NCI-H510A (cell line): ENCODE data around the gene BTBD7.

ENCODE experiments used
- DNase-seq: peaks from one replicate; lab custom pipeline; 2025; lab: John Stamatoyannopoulos, UW

Gene BTBD7

DNA sequence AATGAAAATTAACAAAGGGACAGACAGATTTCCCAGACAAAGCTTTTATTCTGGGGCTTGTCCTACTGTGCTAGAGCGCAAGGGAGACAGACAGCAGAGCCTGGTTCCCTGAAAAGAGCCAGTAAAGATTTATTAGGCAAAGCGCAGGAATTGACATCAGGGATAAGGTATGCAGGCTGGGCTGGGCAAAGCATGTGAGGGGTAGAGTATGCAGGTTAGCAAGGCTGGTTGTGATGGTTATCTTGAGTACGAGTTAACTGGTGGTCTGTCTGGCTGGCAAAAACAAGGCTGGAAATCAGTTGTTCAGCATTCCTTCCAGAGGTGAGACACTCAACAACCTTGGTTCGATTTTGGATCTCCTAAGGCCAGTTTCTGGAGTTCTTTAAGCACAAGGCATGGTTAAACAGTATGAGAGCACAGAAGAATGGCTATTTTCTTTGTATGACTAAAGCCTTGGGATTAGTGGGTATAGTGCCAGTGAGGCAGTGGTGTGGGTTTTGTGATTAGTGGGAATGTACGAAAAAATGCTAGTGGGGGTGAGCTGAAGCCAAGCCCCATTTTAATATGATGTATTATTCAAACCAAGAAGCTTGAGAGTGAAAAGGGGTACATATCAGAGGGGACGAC is 30.9 kb downstream of the BTBD7 start:
- no peak for DNase-seq

GRCh38 chr14:93299866-93300265 is 33.0 kb downstream of the BTBD7 start:
- DNase-seq = no peak

GRCh38 chr14:93299416-93299815 is 33.4 kb downstream of the BTBD7 start:
- DNase-seq = no peak

DNA sequence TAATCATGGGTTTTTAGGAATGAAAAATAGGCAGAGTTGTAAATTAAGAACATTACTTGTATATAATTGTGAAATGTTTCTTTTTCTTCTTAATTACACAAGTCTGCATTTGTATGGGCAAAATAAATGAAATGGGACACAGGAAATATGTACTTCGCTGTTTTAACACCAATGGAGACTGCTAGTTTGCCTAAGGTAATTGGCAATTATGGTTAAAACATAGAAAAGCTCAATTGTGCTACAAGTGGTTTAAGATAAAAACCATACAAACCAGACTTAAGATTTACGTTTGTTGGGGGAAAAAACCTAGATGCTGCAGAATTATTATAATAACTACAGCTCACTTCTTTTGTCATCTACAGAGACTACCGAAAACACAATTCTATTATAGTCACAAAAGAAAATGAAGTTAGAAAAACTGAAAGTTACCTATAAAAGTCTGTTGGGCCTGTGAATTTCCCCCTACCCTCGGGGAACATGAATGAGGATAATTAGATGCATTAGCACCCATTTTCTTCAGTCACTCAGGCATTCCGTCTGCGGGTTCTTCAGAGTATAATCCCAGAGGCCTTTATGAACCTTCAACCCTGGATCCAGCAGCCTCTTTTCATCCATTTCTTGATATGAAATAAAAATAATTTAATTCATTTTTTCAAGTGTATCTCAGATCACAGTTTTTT is 37.2 kb downstream of the BTBD7 start:
- DNase-seq = no peak

DNA sequence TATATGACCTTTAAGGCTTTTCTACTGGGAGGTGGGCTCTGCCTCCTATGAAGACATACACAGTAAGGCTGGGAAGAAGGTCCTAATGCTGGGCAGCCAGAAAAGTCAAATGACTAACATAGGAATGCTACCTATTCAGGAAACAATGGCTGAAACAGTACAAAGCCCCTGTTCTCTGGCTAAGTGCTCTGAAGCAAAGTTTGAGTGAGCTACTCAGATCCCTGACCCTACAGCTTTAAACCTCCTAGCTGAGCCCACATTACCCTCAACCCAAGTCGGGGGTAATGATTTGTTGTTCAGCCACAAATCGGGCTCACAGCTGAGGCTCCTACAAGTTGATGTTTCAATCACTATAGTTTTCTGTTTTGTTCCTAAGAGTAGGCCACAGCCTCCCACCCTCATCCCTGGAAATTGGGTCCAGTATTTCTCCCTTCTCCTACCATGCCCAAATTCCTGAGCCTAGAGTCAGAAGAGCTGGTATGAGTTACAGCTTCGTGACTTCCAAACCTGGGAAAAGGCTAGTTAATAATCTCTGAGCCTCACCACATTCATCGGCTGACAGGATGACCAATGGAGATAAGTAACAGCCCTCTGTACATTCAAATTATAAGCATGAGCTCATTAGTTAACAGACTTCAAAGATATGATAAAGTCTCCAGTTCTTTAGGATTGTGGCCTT is 46.5 kb downstream of the BTBD7 start:
- DNase-seq = no peak

DNA sequence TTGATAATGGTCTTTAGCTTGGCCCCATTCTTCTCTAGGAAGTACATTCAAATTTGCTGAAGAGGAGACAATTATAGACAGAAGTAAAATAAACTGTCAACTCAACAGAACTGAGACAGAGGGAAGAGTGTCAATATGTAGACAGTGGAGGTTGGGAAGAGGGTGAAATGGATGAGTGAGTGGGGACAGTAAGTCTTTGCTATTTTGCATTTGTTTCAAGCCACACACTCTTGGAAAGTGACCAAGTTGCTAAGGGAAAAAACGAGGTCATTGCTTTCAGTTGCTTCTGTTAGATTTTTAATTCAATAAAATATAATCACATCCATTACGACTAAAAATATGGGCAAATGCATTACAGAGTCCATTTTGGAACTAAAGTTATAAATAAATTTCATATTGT is 47.8 kb downstream of the BTBD7 start:
- DNase-seq = no peak

DNA sequence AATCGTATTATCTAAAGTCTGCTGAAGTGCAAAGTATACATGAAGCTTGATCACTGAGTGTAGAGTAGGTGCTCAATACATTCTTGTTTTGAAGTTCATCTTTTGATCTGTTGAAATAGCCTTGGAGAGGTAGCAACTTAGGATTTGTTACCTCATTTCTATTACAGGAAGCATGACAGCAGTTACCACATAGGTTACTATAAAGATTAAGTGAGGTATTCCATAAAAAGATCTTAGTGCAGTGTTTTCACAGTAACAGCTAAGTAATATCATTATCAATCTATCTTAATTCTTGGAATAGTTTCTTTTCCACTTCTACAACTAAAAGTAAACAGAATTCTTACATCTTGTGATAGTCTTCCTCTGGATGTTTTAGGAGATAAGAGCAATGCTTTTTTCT is 50.9 kb downstream of the BTBD7 start:
- DNase-seq = no peak

GRCh38 chr14:93280743-93281142 is 52.1 kb downstream of the BTBD7 start:
- DNase-seq = no peak

DNA sequence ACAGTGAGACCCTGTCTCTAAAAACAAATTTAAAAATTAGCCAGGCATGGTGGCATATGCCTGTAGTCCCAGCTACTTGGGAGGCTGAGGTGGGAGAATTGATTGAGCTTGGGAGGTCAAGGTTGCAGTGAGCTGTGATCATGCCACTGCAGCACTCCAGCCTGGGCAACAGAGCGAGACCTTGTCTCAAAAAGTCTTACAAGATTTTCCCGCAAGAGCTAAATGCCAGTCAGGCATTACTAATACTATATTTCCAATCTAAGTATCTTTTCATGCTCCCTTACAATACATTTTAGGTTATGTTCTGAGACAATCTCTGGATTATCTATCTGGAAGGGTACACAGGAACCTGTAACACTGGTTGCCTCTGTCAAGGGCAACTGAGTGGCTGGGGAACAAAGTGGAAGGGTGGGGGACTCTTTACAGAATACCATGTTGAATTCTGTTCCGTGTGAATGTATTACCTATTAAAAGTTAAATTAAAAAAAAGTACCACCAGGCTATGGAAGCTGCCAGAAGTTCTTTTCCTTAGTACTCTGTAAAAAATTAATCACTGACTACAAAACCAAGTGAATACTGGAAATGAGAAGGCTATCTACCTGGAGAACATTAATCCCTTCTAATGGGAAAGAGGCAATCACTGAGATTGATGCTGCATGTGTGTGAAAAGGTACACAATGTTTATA is 56.7 kb downstream of the BTBD7 start:
- DNase-seq = no peak

DNA sequence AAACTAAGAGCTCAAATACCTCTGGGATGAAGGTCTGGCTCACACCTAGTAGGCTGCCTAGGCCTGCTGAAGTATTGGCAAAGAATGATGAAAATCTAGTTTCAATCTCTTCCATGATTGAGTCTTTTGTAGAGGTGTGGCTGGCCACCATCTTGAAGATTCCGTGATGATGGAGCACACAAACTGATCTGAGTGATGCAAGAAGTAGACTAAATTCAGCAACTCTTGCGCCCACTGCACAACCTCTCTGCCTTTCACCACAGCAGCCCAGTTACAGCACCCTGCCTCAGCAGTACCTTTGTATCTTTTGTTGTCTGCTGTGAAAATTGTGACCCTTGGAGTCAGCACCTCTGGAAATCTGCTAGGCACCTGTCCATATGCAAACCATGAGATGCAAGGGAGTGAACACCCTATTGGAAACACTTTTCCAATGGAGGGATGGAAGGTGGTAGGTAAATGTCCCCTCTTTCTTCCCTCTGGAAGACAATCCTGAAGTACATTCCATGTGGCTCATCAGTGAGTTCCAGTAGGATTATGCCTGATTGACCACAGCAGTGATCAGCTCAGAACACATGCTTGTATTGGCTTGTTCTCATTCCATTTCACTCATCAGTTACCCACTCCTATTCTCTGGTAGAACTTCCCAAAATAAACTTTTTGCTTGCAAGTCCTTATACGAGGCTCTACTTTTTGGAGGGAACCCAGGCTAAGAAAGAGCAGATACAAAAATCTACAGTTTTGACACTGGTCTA is 58.6 kb downstream of the BTBD7 start:
- no peak for DNase-seq

GRCh38 chr14:93271111-93271510 is 61.7 kb downstream of the BTBD7 start:
- DNase-seq = no peak

DNA sequence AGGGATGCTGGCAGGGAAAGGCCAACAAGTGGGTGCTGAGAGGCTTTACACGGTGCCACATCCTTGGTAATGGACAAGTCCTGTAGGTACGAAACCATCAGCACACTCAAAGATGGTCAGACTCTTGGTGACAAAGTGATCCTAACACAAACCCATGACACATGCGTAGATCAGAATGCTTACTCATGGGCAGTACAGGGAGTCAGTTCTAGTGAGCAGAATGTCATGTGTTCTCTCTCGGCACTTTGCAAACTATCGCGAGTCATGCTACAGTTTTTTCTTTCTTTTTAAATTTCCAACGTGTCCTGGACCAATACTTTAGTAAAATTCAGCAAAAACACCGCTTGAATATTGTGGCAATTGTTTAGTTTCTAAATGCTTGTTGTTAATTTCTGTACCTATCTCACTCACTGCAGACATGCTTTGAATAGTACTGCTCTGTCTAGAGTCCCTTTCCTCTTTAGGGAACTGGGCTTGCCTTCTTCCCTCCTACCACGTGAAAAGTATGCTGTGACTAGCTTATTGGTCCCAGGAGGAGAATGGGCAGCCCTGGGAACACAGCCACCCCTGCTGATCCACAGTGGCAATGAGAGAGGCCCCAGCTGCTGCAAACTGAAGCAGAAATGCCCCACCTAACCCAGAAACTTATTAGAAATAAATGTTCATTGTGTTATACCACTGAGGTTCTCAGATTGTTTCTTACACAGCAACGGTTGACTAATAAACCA is 63.3 kb downstream of the BTBD7 start:
- no peak for DNase-seq

- no peak for DNase-seq
These were observed 64.4 kb downstream of the BTBD7 start for GRCh38 chr14:93268406-93268805.

DNA sequence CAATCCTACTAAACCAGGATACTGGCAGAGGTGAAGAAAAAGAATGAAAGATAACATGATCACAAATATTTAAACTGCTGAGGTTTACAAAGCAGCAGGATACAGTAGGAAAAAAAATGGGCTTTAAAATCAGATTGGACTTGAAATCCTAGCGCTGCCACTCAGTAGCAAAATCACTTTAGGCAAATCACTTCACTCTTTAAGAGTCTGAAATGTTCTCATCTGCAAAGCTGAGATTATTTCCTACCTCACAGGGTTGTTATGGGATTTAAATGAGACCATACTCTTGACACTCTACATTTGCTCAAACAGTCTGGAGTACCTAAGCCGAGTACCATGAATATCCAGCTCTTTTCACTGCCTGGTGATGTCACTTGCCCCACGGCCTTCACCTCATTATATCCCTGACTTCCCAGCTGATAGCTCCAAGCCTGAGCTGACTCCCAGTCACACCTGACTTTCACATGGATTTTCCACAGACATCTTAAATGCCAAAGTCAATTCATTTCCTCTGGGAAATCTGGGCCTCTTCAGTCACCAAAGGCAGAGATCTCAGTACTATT is 65.6 kb downstream of the BTBD7 start:
- no peak for DNase-seq

GRCh38 chr14:93266127-93266526 is 66.7 kb downstream of the BTBD7 start:
- no peak for DNase-seq

DNA sequence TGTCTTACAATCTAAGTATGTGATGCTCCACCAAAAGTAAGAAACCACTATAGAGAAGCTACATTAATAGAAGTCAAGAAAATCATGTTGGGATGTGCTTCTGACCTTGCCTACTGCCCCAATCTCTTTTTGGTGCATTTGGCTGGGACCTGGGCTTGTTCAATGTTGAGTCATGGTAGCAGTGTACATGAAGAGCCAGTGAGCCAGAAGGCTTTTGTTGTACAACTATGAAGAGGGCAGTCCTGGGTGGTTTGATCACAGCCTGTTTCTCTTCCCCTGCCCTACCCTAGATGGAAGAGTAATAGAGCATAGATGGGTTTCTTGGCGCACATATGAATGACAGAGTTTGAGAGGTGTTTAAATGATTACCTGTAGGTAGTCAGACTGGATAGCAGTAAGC is 69.4 kb downstream of the BTBD7 start:
- DNase-seq = no peak

DNA sequence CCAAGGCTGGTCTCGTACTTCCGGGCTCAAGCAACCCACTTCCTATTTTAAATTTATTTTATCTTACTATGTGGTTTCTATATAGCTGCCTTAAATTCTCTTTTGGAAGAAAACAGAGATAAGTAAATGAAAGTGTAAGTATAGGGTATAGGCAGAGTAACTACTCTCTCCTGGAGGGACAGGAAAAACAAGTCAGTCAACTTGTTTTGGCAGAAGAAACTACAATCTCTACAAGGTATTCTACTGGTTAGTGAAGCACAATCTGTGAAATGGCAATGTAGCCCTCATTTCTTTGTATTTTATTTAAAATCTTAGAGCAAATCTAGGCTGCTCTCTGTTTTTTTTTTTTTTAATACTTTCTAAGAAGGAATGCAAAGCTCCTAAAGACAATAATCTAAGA is 70.4 kb downstream of the BTBD7 start:
- no peak for DNase-seq

- no peak for DNase-seq
These were observed 83.6 kb downstream of the BTBD7 start for GRCh38 chr14:93249128-93249831.

- DNase-seq = no peak
These were observed 86.3 kb downstream of the BTBD7 start for GRCh38 chr14:93246534-93246933.

DNA sequence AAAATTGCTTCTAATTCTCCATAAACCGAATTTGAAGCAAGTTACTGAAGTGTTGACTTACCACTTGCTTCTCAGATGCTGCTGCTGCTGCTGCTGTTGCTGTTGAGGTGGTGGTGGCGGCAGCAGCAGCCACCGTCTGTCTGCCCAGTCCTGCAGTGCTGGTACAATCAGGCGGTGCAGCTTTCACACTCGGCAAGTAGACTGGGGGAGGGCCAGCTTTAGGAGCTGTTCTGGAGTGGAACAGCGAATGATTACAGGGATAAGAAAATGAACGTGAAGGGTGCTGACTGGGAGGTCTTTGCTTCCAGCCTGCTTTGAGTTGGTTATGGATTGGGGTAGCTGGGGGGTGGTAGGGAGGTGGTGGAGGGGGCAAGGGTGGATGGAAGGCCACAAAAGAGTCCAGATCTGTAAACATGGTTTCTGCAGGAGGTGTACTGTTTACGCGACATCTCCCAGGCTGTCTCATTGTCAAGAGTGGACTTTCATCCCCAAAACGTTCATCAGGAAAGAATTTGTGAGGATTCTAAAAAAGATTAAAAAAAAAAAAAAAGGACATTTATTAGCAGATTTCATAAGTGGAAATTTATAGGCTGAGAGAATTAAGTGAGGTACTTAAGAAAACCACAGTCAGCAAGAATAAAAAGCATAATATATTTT is 86.9 kb downstream of the BTBD7 start:
- DNase-seq = no peak
